Activated B cell treated with CpG ODN at 0.5 μM for 24 hours (primary cell): ENCODE data around the gene VPS9D1. TPM values are rescaled to one million over a fixed set of nuclear protein-coding genes. Genes with fewer than 3 reads are reported as not detected.
"Not testable (repeated sequence)": the region's sequence is repeated elsewhere in the genome, so short reads cannot be mapped to it uniquely, and the experiment has no call there.

Experiments used
- ATAC-seq: fragments of 200-7000 bp; cut with Tn5 transposase; one replicate; pipeline ENCODE4 v1.10.0; 2021; ENCODE audit warnings: low read depth, mild to moderate bottlenecking, moderate library complexity
- CTCF ChIA-PET: fragments of 350-600 bp; sonication (Branson Sonifier 250); formaldehyde crosslinking; loops from one replicate; lab custom pipeline; 2021; ENCODE audit warnings: antibody characterized with exemption; lab: Charles Lee
- POLR2A ChIA-PET: fragments of 350-600 bp; sonication (Branson Sonifier 250); formaldehyde crosslinking; loops from one replicate; lab custom pipeline; 2021; ENCODE audit warnings: antibody characterized with exemption; lab: Charles Lee
- DNase-seq: peaks from one replicate; pipeline ENCODE4 v3.0.0; 2022
- H3K27ac Mint-ChIP-seq: one replicate; pipeline ENCODE4 v1.8.0; 2020; ENCODE audit warnings: mixed read lengths
- H3K27me3 Mint-ChIP-seq: one replicate; pipeline ENCODE4 v1.8.0; 2021; ENCODE audit warnings: mixed read lengths
- H3K36me3 Mint-ChIP-seq: one replicate; pipeline ENCODE4 v1.8.0; 2021; ENCODE audit warnings: low read depth, mixed read lengths
- H3K4me1 Mint-ChIP-seq: one replicate; pipeline ENCODE4 v1.8.0; 2021; ENCODE audit warnings: mixed read lengths
- H3K4me3 Mint-ChIP-seq: one replicate; pipeline ENCODE4 v1.8.0; 2020; ENCODE audit warnings: mild to moderate bottlenecking, mixed read lengths
- H3K9me3 Mint-ChIP-seq: one replicate; pipeline ENCODE4 v1.8.0; 2020; ENCODE audit warnings: mixed read lengths
- CTCF ChIP-seq: fragments of 200-600 bp; IDR thresholded peaks from one replicate; pipeline ENCODE4 v1.8.0; 2022; ENCODE audit warnings: antibody characterized with exemption, mild to moderate bottlenecking
- intact Hi-C: fragments of 100-400 bp; cut with micrococcal nuclease; formaldehyde crosslinking; loops from one replicate; pipeline ENCODE4 v1.15.1; 2024
- total RNA-seq: library from RNA; stranded (reverse); gene quantifications from 2 replicates; pipeline ENCODE4 v1.2.3, GENCODE V29; 2022

The VPS9D1 gene
- total RNA-seq, 1 donor from 2014 or later, result 7.4 TPM

- intact Hi-C loops, result loop anchor here (1.0 kb wide), 6 partner anchors 10 to 844 kb away; partner anchors contain the start of genes CHMP1A, FANCA, SPATA33 and TRAPPC2L
- no peaks in the 10 kb centered on the region for H3K27me3 Mint-ChIP-seq
Measured at GRCh38 chr16:89701425-89702406, 19.0 kb downstream of the VPS9D1 start, which contains the start of gene SPATA2L. TSS of gene SPATA2L (minus strand) at chr16:89701705. CDS start at chr16:89701232, 473 bp downstream.

GRCh38 chr16:89700649-89701424 lies 19.9 kb downstream of the VPS9D1 start:
- Mint-ChIP-seq H3K9me3 (no peaks in the 10 kb centered on the region), H3K27ac (peak overlapping the region; percentile 74), H3K36me3 (peaks cover 4% of the 10 kb centered on the region), H3K27me3 (no peaks in the 10 kb centered on the region), H3K4me1 (peaks cover 29% of the 10 kb centered on the region), H3K4me3 (peak overlapping the region; percentile 83)
- no peak for TF ChIP-seq CTCF
- DNase-seq, result peak; percentile 46
- intact Hi-C loops, result loop anchor here (1.0 kb wide), 7 partner anchors 15 to 844 kb away; partner anchors contain the start of genes CDK10, CHMP1A, FANCA and SPATA33
- POLR2A ChIA-PET, result interaction anchor here (0.6 to 2.7 kb wide), 13 partner anchors 9 to 250 kb away, joined by 3 to 38 read pairs (median 5); partner anchors contain the start of genes CDK10, FANCA and TCF25
- ATAC-seq, result peak; percentile 7
- CTCF ChIA-PET, result interaction anchor here (0.9 to 3.7 kb wide), 7 partner anchors 11 to 209 kb away, joined by 3 to 30 read pairs (median 4); partner anchors contain the start of gene CDK10

More at GRCh38 chr16:89701425-89702406, 19.0 kb downstream of the VPS9D1 start, which contains the start of gene SPATA2L:
- ChIA-PET CTCF (interaction anchor here (3.6 to 3.7 kb wide), 2 partner anchors 92 to 159 kb away, joined by 27 to 30 read pairs; no protein-coding TSS in a partner anchor), POLR2A (interaction anchor here (0.7 to 2.7 kb wide), 7 partner anchors 10 to 249 kb away, joined by 3 to 38 read pairs (median 5); partner anchors contain the start of genes CDK10 and TCF25)
- peaks cover 28% of the 10 kb centered on the region for H3K4me1 Mint-ChIP-seq
- peak within 1 kb of the TSS; percentile 83 for H3K4me3 Mint-ChIP-seq
- ATAC-seq, result peak; percentile 84
- H3K27ac Mint-ChIP-seq, result peak within 1 kb of the TSS; percentile 74
- DNase-seq, result peak; percentile 98
- no peaks in the 10 kb centered on the region for H3K9me3 Mint-ChIP-seq
- peaks cover 3% of the 10 kb centered on the region for H3K36me3 Mint-ChIP-seq
- no peak for TF ChIP-seq CTCF

- H3K27me3 Mint-ChIP-seq, result no peaks in the 10 kb centered on the region
- peaks cover 10% of the 10 kb centered on the region for H3K36me3 Mint-ChIP-seq
- POLR2A ChIA-PET, result interaction anchor here (0.6 to 2.7 kb wide), 13 partner anchors 10 to 897 kb away, joined by 3 to 38 read pairs (median 4); partner anchors contain the start of genes CDK10, FANCA and TCF25
- CTCF ChIA-PET, result interaction anchor here (0.8 to 3.7 kb wide), 9 partner anchors 11 to 210 kb away, joined by 3 to 30 read pairs (median 4); partner anchors contain the start of genes CDK10, CHMP1A and SPATA33
- H3K9me3 Mint-ChIP-seq, result no peaks in the 10 kb centered on the region
- ATAC-seq (peak; percentile 27), DNase-seq (peak; percentile 93)
- H3K4me1 Mint-ChIP-seq, result peaks cover 27% of the 10 kb centered on the region
- peak overlapping the region; percentile 83 for H3K4me3 Mint-ChIP-seq
- TF ChIP-seq CTCF, result no peak
- H3K27ac Mint-ChIP-seq, result peak overlapping the region; percentile 74
- intact Hi-C loops, result loop anchor here (1.0 kb wide), 3 partner anchors 14 to 160 kb away; partner anchors contain the start of genes CDK10 and ZNF276
Measured at GRCh38 chr16:89700100-89700648, 20.5 kb downstream of the VPS9D1 start.

GRCh38 chr16:89699629-89700099 lies 21.0 kb downstream of the VPS9D1 start:
- not testable (repeated sequence) for H3K27me3 Mint-ChIP-seq, DNase-seq, ATAC-seq, H3K9me3 Mint-ChIP-seq
- H3K36me3 Mint-ChIP-seq, result peaks cover 14% of the 10 kb centered on the region
- ChIA-PET CTCF (interaction anchor here (0.8 to 3.7 kb wide), 8 partner anchors 13 to 210 kb away, joined by 3 to 30 read pairs (median 4); partner anchors contain the start of genes CDK10, CHMP1A and SPATA33), POLR2A (interaction anchor here (0.6 to 2.7 kb wide), 9 partner anchors 10 to 897 kb away, joined by 3 to 38 read pairs (median 5); partner anchors contain the start of genes CDK10, FANCA and TCF25)
- intact Hi-C loops, result loop anchor here (1.0 kb wide), 3 partner anchors 13 to 161 kb away; partner anchors contain the start of genes CDK10 and ZNF276
- H3K4me1 Mint-ChIP-seq, result peaks cover 27% of the 10 kb centered on the region
- H3K4me3 Mint-ChIP-seq, result peak overlapping the region; percentile 83
- H3K27ac Mint-ChIP-seq, result peak overlapping the region; percentile 74

GRCh38 chr16:89698717-89699116 lies 22.0 kb downstream of the VPS9D1 start:
- not testable (repeated sequence) for H3K4me3 Mint-ChIP-seq, H3K9me3 Mint-ChIP-seq, DNase-seq

More at GRCh38 chr16:89698717-89699116, 22.0 kb downstream of the VPS9D1 start:
- ATAC-seq, H3K27me3 Mint-ChIP-seq, intact Hi-C loops, H3K27ac Mint-ChIP-seq: not testable (repeated sequence)
- ChIA-PET CTCF (interaction anchor here (3.6 to 3.7 kb wide), 2 partner anchors 95 to 162 kb away, joined by 27 to 30 read pairs; no protein-coding TSS in a partner anchor), POLR2A (interaction anchor here (0.7 to 1.6 kb wide), 3 partner anchors 12 to 42 kb away, joined by 3 to 7 read pairs (median 4); partner anchors contain the start of genes CDK10 and VPS9D1)
- H3K4me1 Mint-ChIP-seq, result peaks cover 31% of the 10 kb centered on the region
- peaks cover 18% of the 10 kb centered on the region for H3K36me3 Mint-ChIP-seq
